Neuronal stem cell (in vitro differentiated cells): ENCODE data around the gene ARMC8.

Experiments
- DNase-seq: peaks from one replicate; pipeline ENCODE4 v3.0.0-alpha.2; 2013; ENCODE audit warnings: low spot score
- H2AFZ ChIP-seq: one replicate; pipeline ENCODE4 v1.6.1; 2013; ENCODE audit warnings: mild to moderate bottlenecking, low read length, inconsistent platforms
- H2AK5ac ChIP-seq: 2 replicates; pipeline ENCODE4 v1.6.1; 2013; ENCODE audit warnings: low read depth, mild to moderate bottlenecking, inconsistent platforms, low read length, moderate library complexity, mixed read lengths
- H2BK120ac ChIP-seq: 2 replicates; pipeline ENCODE4 v1.6.1; 2013; ENCODE audit warnings: low read depth, mild to moderate bottlenecking, inconsistent platforms, low read length, moderate library complexity, mixed read lengths
- H2BK12ac ChIP-seq: one replicate; pipeline ENCODE4 v1.6.1; 2013; ENCODE audit warnings: low read length, inconsistent platforms
- H2BK15ac ChIP-seq: 2 replicates; pipeline ENCODE4 v1.6.1; 2013; ENCODE audit warnings: mild to moderate bottlenecking, low read length, inconsistent platforms, mixed read lengths
- H2BK5ac ChIP-seq: one replicate; pipeline ENCODE4 v1.6.1; 2013; ENCODE audit warnings: inconsistent platforms, mild to moderate bottlenecking, low read length, moderate library complexity
- H3K14ac ChIP-seq: one replicate; pipeline ENCODE4 v1.6.1; 2013; ENCODE audit warnings: low read length, inconsistent platforms
- H3K18ac ChIP-seq: 2 replicates; pipeline ENCODE4 v1.6.1; 2013; ENCODE audit warnings: low read length, inconsistent platforms
- H3K23ac ChIP-seq: 2 replicates; pipeline ENCODE4 v1.6.1; 2013; ENCODE audit warnings: low read depth, mild to moderate bottlenecking, mixed read lengths, low read length, inconsistent platforms; ENCODE audit not compliant: poor library complexity
- H3K27ac ChIP-seq: replicated peaks from 3 replicates; pipeline ENCODE4 v1.5.1; 2013; ENCODE audit warnings: low read length, inconsistent platforms
- H3K27me3 ChIP-seq, 3 experiments: 2 replicates each; pipeline ENCODE4 v1.6.1; 2013; ENCODE audit warnings: low read length in 3 of 3, mild to moderate bottlenecking in 2 of 3, inconsistent platforms in 1 of 3, low read depth in 1 of 3, mixed read lengths in 1 of 3, moderate library complexity in 1 of 3; ENCODE audit not compliant: control insufficient read depth in 3 of 3, insufficient read depth in 3 of 3
- H3K36me3 ChIP-seq, 2 donors: replicated peaks in 1 of 2; 2 replicates each; pipeline ENCODE4 v1.6.1; 2013; ENCODE audit warnings: low read length in 2 of 2; ENCODE audit not compliant: control insufficient read depth in 2 of 2, insufficient read depth in 2 of 2
- H3K4ac ChIP-seq: 2 replicates; pipeline ENCODE4 v1.6.1; 2013; ENCODE audit warnings: inconsistent platforms, mild to moderate bottlenecking, low read length, moderate library complexity
- H3K4me1 ChIP-seq, 2 donors: 1 replicate in 1 of 2; 2 replicates in 1 of 2; pipeline ENCODE4 v1.6.1; 2013; ENCODE audit warnings: low read length in 2 of 2, low read depth in 1 of 2; ENCODE audit not compliant: control insufficient read depth in 2 of 2, insufficient read depth in 1 of 2
- H3K4me2 ChIP-seq: one replicate; pipeline ENCODE4 v1.6.1; 2013; ENCODE audit warnings: mild to moderate bottlenecking, low read length, inconsistent platforms; ENCODE audit not compliant: insufficient read depth, poor library complexity, severe bottlenecking
- H3K4me3 ChIP-seq, 2 donors: 2 replicates each; pipeline ENCODE4 v1.5.1; 2013; ENCODE audit warnings: low read length in 2 of 2, mild to moderate bottlenecking in 2 of 2, inconsistent platforms in 1 of 2, moderate library complexity in 1 of 2
- H3K79me1 ChIP-seq: one replicate; pipeline ENCODE4 v1.6.1; 2013; ENCODE audit warnings: low read depth, mild to moderate bottlenecking, inconsistent platforms, low read length, moderate library complexity
- H3K9ac ChIP-seq: one replicate; pipeline ENCODE4 v1.6.1; 2013; ENCODE audit warnings: mild to moderate bottlenecking, low read depth, low read length, inconsistent platforms; ENCODE audit not compliant: poor library complexity
- H3K9me3 ChIP-seq, 2 donors: replicated peaks in 1 of 2; 2 replicates each; pipeline versions ENCODE3 to v1.6.1; 2013; ENCODE audit warnings: low read length in 2 of 2, mild to moderate bottlenecking in 2 of 2, inconsistent platforms in 1 of 2, low read depth in 1 of 2, mixed read lengths in 1 of 2, moderate library complexity in 1 of 2; ENCODE audit not compliant: control insufficient read depth in 2 of 2, insufficient read depth in 1 of 2
- H4K8ac ChIP-seq: one replicate; pipeline ENCODE4 v1.6.1; 2013; ENCODE audit warnings: low read depth, mild to moderate bottlenecking, inconsistent platforms, low read length, moderate library complexity
- H4K91ac ChIP-seq: one replicate; pipeline ENCODE4 v1.6.1; 2013; ENCODE audit warnings: low read length, low read depth, mild to moderate bottlenecking, inconsistent platforms; ENCODE audit not compliant: poor library complexity
- WGBS, 2 donors: extraction: QIAGEN DNeasy Blood & Tissue Kit; methylation state at CpG; one replicate each; pipeline ENCODE4 v1.1.7; 2013; ENCODE audit warnings: missing lambda C conversion rate in 2 of 2, mixed read lengths in 1 of 2; ENCODE audit not compliant: insufficient read length in 2 of 2, insufficient replicate concordance in 1 of 2; ENCODE audit errors: extremely low coverage in 2 of 2; 5-methylcytosine and 5-hydroxymethylcytosine counted together

ARMC8 gene

GRCh38 chr3:138325990-138326389, 138.9 kb downstream of the ARMC8 start:
- no peak overlapping the region for H2BK5ac ChIP-seq
- H2AK5ac ChIP-seq, result no peak overlapping the region
- H3K18ac ChIP-seq, result no peak overlapping the region
- no peak overlapping the region for H2AFZ ChIP-seq
- no peak overlapping the region for H4K91ac ChIP-seq
- no peak overlapping the region for H3K14ac ChIP-seq
- no peak overlapping the region for H3K4me2 ChIP-seq
- peaks cover 2 to 11% of the 10 kb centered on the region in 2 donors for H3K4me1 ChIP-seq
- no peaks in the 10 kb centered on the region for H3K9me3 ChIP-seq
- no peak overlapping the region for H4K8ac ChIP-seq
- H3K27me3 ChIP-seq, result peaks cover 0 to 6% (median 0%) of the 10 kb centered on the region in 3 experiments
- H3K79me1 ChIP-seq, result no peaks in the 10 kb centered on the region
- H3K4me3 ChIP-seq, result no peak overlapping the region
- H3K4ac ChIP-seq, result no peak overlapping the region
- no peak overlapping the region for H2BK120ac ChIP-seq
- H2BK15ac ChIP-seq, result no peak overlapping the region
- no peaks in the 10 kb centered on the region for H3K36me3 ChIP-seq
- DNase-seq, result no peak
- H3K9ac ChIP-seq, result no peak overlapping the region
- H2BK12ac ChIP-seq, result no peak overlapping the region
- no peak overlapping the region for H3K27ac ChIP-seq
- no peak overlapping the region for H3K23ac ChIP-seq

GRCh38 chr3:138326866-138327595, 139.9 kb downstream of the ARMC8 start:
- H3K27ac ChIP-seq, result no peak overlapping the region

GRCh38 chr3:138327831-138328230, 140.7 kb downstream of the ARMC8 start:
- Histone ChIP-seq H3K14ac (no peak overlapping the region), H3K4me2 (no peak overlapping the region), H3K23ac (no peak overlapping the region), H2BK12ac (no peak overlapping the region), H3K9me3 (no peaks in the 10 kb centered on the region), H2BK120ac (no peak overlapping the region), H3K27ac (no peak overlapping the region), H3K27me3 (peaks cover 0 to 6% (median 0%) of the 10 kb centered on the region in 3 experiments), H3K9ac (no peak overlapping the region), H2AFZ (no peak overlapping the region), H2BK5ac (no peak overlapping the region), H3K4ac (no peak overlapping the region), H3K36me3 (no peaks in the 10 kb centered on the region), H3K18ac (no peak overlapping the region), H2BK15ac (no peak overlapping the region), H3K4me1 (peaks cover 1 to 7% of the 10 kb centered on the region in 2 donors), H3K79me1 (no peaks in the 10 kb centered on the region), H3K4me3 (no peak overlapping the region), H4K91ac (no peak overlapping the region), H4K8ac (no peak overlapping the region), H2AK5ac (no peak overlapping the region)
- no CpG with 5 or more reads among the region's 4 CpGs for WGBS, 2 donors
- DNase-seq, result no peak

More at GRCh38 chr3:138326866-138327595, 139.9 kb downstream of the ARMC8 start:
- peaks cover 2 to 11% of the 10 kb centered on the region in 2 donors for H3K4me1 ChIP-seq
- H2AK5ac ChIP-seq, result no peak overlapping the region
- no peak overlapping the region for H2AFZ ChIP-seq
- peaks cover 0 to 6% (median 0%) of the 10 kb centered on the region in 3 experiments for H3K27me3 ChIP-seq
- no peak overlapping the region for H3K9ac ChIP-seq
- no peak overlapping the region for H3K4me2 ChIP-seq
- DNase-seq, result no peak
- H2BK15ac ChIP-seq, result no peak overlapping the region
- WGBS, 2 donors, result no CpG with 5 or more reads among the region's 12 CpGs
- no peak overlapping the region for H3K4me3 ChIP-seq
- H3K9me3 ChIP-seq, result no peaks in the 10 kb centered on the region
- H3K79me1 ChIP-seq, result no peaks in the 10 kb centered on the region
- no peak overlapping the region for H3K4ac ChIP-seq
- H2BK120ac ChIP-seq, result peak overlapping the region; percentile 75
- no peak overlapping the region for H4K8ac ChIP-seq
- H2BK12ac ChIP-seq, result no peak overlapping the region
- no peak overlapping the region for H3K23ac ChIP-seq
- H2BK5ac ChIP-seq, result no peak overlapping the region
- H3K18ac ChIP-seq, result no peak overlapping the region
- no peak overlapping the region for H4K91ac ChIP-seq
- no peaks in the 10 kb centered on the region for H3K36me3 ChIP-seq
- no peak overlapping the region for H3K14ac ChIP-seq

GRCh38 chr3:138328341-138328740, 141.2 kb downstream of the ARMC8 start:
- Histone ChIP-seq H2BK15ac (no peak overlapping the region), H2BK5ac (no peak overlapping the region), H3K36me3 (no peaks in the 10 kb centered on the region), H3K79me1 (no peaks in the 10 kb centered on the region), H3K4ac (no peak overlapping the region), H2BK120ac (no peak overlapping the region), H3K4me3 (no peak overlapping the region), H3K18ac (no peak overlapping the region), H3K27me3 (peaks cover 0 to 6% (median 0%) of the 10 kb centered on the region in 3 experiments), H4K8ac (no peak overlapping the region), H3K23ac (no peak overlapping the region), H2AFZ (no peak overlapping the region), H3K27ac (no peak overlapping the region), H3K9ac (no peak overlapping the region), H2AK5ac (no peak overlapping the region), H3K4me2 (no peak overlapping the region), H3K14ac (no peak overlapping the region), H3K4me1 (peaks cover 1 to 7% of the 10 kb centered on the region in 2 donors), H4K91ac (no peak overlapping the region), H3K9me3 (no peaks in the 10 kb centered on the region), H2BK12ac (no peak overlapping the region)
- no peak for DNase-seq
- no CpG with 5 or more reads among the region's 2 CpGs for WGBS, 2 donors
